Panc1 (cell line): ENCODE measurements around the gene MYPN.

Experiments
- POLR2AphosphoS5 ChIP-seq: IDR thresholded peaks from 2 replicates; pipeline ENCODE4 v1.6.1; 2012; ENCODE audit warnings: mild to moderate bottlenecking, low read depth, low read length, moderate library complexity
- TCF7L2 ChIP-seq: IDR thresholded peaks from 2 replicates; pipeline ENCODE4 v1.6.1; 2011; ENCODE audit warnings: mild to moderate bottlenecking, low read depth, low read length, inconsistent platforms

DNA sequence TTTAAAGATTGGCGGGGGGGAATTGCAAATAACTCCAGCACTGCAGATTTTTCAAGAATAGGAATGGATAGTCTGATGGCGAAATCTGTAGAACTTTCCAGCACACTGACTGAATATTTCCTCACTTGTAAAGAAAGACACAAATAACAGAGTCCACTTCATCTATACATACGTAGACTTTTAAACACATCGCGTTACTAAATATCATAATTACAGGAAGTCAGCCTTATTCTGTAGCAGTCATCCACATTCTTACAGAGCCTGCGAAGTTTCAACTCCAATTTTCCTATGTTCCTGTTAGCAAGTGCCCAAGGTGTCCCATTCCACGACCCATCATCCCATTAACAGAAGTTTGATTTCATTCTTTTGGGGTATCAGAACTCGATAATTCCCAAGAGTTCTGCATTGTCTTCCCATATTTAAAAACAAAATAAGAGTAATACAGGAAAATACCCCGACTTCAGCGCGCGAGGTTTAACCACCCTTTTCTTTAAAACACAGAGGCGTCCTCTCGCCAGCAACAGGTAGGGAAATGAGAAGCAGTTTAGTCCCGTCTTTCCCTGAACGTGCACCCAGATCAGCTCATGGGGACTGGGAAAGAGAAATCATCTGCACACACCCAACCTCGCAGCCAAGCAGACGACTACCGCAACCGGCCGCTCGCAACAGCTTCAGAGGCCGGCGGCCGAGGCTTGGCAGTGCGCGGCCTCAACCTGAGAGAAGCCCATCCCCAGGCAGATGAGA lies 35.1 kb upstream of the MYPN start:
- 0 out of 2 replicates have a peak, but pooled peaks have one; percentile 15 for TF ChIP-seq TCF7L2
- TF ChIP-seq POLR2AphosphoS5: no peak
